Measurements from ENCODE around the gene TSPAN14. TPM values are rescaled to one million over a fixed set of nuclear protein-coding genes. Genes with fewer than 3 reads are reported as not detected.

TSPAN14 gene
- total RNA-seq, 4 donors from 2014 or later, result 18.9 to 72.9 (median 55.8) TPM

DNA sequence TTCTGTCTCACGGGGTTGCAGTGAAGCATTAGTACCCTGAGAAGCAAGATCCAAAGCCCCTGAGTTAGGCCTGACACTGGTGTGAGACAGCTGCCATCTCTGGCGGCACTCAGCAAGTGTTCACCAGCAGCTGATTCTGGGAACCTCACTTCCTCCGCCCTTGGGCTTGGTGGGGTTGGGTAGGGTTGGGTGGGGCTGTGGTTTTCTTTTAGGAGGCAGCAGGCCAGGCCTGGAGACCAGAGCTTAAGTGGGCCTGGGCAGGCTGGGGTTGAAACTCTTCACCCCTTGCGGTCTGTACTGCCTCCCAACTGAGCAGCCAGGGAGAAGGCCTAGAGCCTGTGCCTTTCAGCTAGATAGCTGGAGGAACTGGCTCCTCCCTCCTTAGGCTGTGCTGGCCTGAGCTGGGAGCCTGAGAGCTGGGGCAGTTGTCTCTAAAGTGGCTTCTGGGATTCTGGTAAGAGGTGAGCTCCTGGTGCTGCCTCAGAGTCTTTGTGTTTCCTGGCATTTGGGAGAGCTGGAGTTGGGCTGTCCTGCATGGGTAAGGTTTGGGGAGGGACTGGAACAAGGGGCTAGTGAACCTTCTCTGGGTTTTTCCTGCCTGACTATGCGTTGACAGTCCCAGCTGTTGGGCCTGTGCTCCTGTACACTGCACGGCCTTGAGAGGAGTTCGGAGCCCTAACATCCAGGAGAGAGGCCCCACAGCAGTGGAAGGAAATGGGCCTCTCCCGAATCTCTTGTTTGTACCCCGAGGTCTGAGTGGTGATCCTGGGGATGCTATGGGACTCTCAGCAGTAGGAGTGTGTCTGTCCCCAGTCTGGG lies 5.1 kb downstream of the TSPAN14 start:
- Histone ChIP-seq H3K27ac (peak overlapping the region; percentile 84 to 100 (median 85)), H3K36me3 (no peaks in the 10 kb centered on the region), H3K4me1 (peaks cover 68 to 90% (median 87%) of the 10 kb centered on the region in 4 donors), H3K9me3 (no peaks in the 10 kb centered on the region), H3K27me3 (no peaks in the 10 kb centered on the region), H3K4me3 (peak overlapping the region in 1 of 4 donors; percentile 13)
- TF ChIP-seq EP300 (IDR thresholded peaks at IDR 0.05; ENCODE audit: low read depth) (no peak), POLR2AphosphoS5 (IDR thresholded peaks at IDR 0.05) (peak; percentile 55 to 63 (median 62)), POLR2A (IDR thresholded peaks at IDR 0.05) (peak; percentile 39)
- TF ChIP-seq, protein P1, sequence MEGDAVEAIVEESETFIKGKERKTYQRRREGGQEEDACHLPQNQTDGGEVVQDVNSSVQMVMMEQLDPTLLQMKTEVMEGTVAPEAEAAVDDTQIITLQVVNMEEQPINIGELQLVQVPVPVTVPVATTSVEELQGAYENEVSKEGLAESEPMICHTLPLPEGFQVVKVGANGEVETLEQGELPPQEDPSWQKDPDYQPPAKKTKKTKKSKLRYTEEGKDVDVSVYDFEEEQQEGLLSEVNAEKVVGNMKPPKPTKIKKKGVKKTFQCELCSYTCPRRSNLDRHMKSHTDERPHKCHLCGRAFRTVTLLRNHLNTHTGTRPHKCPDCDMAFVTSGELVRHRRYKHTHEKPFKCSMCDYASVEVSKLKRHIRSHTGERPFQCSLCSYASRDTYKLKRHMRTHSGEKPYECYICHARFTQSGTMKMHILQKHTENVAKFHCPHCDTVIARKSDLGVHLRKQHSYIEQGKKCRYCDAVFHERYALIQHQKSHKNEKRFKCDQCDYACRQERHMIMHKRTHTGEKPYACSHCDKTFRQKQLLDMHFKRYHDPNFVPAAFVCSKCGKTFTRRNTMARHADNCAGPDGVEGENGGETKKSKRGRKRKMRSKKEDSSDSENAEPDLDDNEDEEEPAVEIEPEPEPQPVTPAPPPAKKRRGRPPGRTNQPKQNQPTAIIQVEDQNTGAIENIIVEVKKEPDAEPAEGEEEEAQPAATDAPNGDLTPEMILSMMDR (IDR thresholded peaks at IDR 0.05), result no peak
- WGBS, 2 donors (ENCODE audit: low coverage in 1 of 2), result 30% methylated on average over 8 of the region's 9 CpGs; no CpG with 5 or more reads in 1 of the 2 donors
- peak; percentile 86 for DNase-seq
- intact Hi-C loops (cut with DNase I; ENCODE audit: low total_unique reads) (no loop called here), in situ Hi-C loops (cut with MboI; ENCODE audit: low pct_ligation_motif_present in 1 of 4, low pct_unique_long_range_greater_than_20kb in 1 of 4, low sequenced_read_pairs in 3 of 4) (no loop called here)

DNA sequence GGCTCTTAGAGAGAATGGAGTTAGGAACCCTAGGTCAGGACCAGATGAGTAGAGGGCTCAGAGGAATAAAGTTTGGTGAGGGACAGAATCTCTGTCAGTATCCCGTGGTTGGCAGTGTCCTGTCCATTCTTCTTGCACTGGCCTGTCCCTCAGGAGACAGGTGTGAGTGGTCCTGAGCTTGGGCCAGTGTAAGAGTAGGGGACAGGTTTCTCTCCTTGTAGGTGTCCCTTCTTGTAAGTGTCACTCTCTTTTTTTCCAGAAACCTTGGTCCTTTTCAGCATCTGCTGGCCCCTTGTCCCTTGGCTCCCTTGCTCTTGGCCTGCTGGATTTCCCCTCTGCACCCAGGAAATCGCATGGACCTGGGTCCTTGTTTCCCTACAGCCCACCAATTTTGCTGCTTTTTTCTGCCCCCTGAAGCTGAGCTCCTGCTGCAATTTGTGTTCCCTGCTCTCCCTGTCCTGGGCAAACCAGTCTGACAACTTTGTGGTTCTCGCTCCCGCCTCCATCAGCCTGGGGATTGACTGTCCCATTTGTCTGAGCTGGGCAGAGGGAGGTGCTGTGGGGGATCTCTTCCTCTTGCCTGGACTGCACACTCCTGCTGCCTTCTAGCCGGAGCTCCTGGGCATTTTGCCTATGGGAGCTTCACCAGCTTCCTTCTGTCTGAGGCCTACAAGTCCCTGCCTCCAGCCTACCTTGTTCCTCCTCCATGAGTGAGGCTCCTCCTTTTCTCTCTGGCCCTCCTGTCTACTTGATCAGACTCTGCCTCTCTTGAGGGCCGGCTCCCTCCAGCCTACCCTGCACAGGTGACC lies 6.5 kb downstream of the TSPAN14 start:
- Histone ChIP-seq H3K36me3 (no peaks in the 10 kb centered on the region), H3K4me1 (peaks cover 80 to 100% (median 97%) of the 10 kb centered on the region in 4 donors), H3K9me3 (no peaks in the 10 kb centered on the region), H3K27me3 (no peaks in the 10 kb centered on the region), H3K4me3 (peak overlapping the region in 1 of 4 donors; percentile 13), H3K27ac (peak overlapping the region; percentile 84 to 100 (median 85))
- in situ Hi-C loops (cut with MboI; ENCODE audit: low pct_ligation_motif_present in 1 of 4, low pct_unique_long_range_greater_than_20kb in 1 of 4, low sequenced_read_pairs in 3 of 4), result no loop called here
- DNase-seq, result peak; percentile 87
- 20 to 41% methylated on average over 1 to 6 of the region's 6 CpGs for WGBS, 2 donors (ENCODE audit: low coverage in 1 of 2)
- intact Hi-C loops (cut with DNase I; ENCODE audit: low total_unique reads), result no loop called here
- TF ChIP-seq POLR2AphosphoS5 (IDR thresholded peaks at IDR 0.05), result peak; percentile 12 to 66 (median 53)
- TF ChIP-seq EP300 (IDR thresholded peaks at IDR 0.05; ENCODE audit: low read depth), result no peak
- TF ChIP-seq, protein P1 (IDR thresholded peaks at IDR 0.05), result no peak
- TF ChIP-seq POLR2A (IDR thresholded peaks at IDR 0.05), result peak; percentile 60

DNA sequence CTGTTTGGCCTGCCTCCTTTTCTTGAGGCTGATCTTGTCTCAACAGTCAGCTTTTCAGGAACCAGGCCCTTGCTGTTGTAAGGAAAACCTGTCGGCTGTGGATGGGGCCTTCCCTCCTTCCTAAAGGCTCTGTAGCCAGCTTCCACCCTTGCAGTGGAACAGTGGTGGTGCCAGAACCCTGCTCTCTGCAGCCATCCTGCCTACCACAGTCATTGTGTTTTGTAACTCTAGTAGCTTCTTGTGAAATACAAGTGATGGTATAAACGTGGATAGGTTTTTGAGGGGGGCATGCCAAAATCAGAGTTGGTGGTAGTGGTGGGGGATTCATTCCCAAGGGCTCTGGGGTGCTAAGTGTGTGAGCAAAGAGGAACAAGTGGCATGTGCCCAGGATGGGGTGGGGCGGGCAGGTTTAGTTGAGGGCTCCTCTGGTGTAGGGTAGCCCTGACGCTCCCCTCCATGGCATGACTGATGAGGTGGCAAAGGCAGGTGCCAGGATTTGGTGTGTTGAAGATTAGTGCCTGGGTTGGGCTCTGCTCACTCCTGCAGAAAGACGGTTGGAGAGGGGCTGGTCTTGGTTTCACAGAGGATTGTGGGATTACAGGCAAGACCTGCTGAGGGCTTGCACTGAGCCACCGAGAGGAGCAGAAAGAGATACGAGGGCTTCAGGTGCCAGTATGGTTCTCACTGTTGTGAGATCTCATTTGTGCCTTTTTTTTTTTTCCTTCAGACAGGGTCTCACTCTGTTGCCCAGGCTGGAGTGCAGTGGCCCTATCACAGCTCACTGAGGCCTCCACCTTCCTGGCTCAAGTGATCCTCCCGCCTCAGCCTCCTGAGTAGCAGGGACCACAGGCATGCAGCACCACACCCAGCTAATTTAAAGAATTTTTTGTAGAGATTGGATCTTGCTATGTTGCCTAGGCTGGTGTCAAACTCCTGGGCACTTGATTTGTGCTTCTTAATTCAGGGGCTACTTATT lies 7.4 kb downstream of the TSPAN14 start:
- Histone ChIP-seq H3K4me1 (peaks cover 74 to 100% (median 94%) of the 10 kb centered on the region in 4 donors), H3K9me3 (no peaks in the 10 kb centered on the region), H3K27ac (peak overlapping the region; percentile 84 to 100 (median 85)), H3K4me3 (peak overlapping the region in 1 of 4 donors; percentile 13), H3K36me3 (no peaks in the 10 kb centered on the region), H3K27me3 (no peaks in the 10 kb centered on the region)
- DNase-seq, result no peak
- WGBS, 2 donors (ENCODE audit: low coverage in 1 of 2), result 0 to 50% methylated on average over 1 to 8 of the region's 8 CpGs
- in situ Hi-C loops (cut with MboI; ENCODE audit: low pct_ligation_motif_present in 1 of 4, low pct_unique_long_range_greater_than_20kb in 1 of 4, low sequenced_read_pairs in 3 of 4), result no loop called here
- TF ChIP-seq POLR2A (IDR thresholded peaks at IDR 0.05) (no peak), POLR2AphosphoS5 (IDR thresholded peaks at IDR 0.05) (no peak), EP300 (IDR thresholded peaks at IDR 0.05; ENCODE audit: low read depth) (no peak)
- TF ChIP-seq, protein P1 (IDR thresholded peaks at IDR 0.05), result no peak
- intact Hi-C loops (cut with DNase I; ENCODE audit: low total_unique reads), result no loop called here
